ENCODE data around the gene AKAP13. TPM values are rescaled to one million over a fixed set of nuclear protein-coding genes. Genes with fewer than 3 reads are reported as not detected.
"Not testable (repeated sequence)": the region's sequence is repeated elsewhere in the genome, so short reads cannot be mapped to it uniquely, and the experiment has no call there.

AKAP13 gene
- polyA plus RNA-seq, 1 of the 3 experiments (the other 2 are of a cell fraction), result 8.4 TPM

DNA sequence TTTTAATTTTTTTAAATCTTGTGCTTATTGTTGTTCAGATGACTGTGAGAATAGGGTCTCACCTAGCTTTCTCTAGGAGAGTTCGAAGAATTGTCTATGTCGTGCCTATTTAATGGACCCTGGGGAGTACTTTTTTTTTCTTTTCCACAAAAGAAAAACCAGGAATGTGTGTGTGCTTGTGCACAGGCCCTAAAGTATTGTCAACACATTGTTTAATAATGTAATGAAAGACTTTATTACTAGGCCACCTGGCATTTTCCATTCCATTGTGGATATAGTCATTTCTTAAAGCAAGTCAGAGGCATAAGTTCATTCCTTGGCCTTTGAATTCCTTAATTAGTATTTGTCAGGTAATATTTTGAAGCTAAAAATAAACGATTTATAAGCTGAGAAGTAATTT, 278.4 kb downstream of the AKAP13 start:
- Histone ChIP-seq H3K4me3 (ENCODE audit: low read depth in 2 of 2, low read length in 1 of 2) (no peak overlapping the region), H3K9me3 (no peaks in the 10 kb centered on the region), H3K4me2 (no peak overlapping the region), H3K79me2 (ENCODE audit: insufficient read depth) (no peaks in the 10 kb centered on the region), H4K20me1 (ENCODE audit: insufficient read depth) (no peaks in the 10 kb centered on the region), H3K27ac (ENCODE audit: low read depth in 2 of 2, low read length in 1 of 2) (no peak overlapping the region), H3K9me2 (no peaks in the 10 kb centered on the region), H3F3A (replicated peaks; ENCODE audit: insufficient read depth) (no peaks in the 10 kb centered on the region), H3K36me3 (replicated peaks in 1 of 2; ENCODE audit: control insufficient read depth in 1 of 2, insufficient read depth in 2 of 2, low read length in 1 of 2) (peaks cover 20 to 40% of the 10 kb centered on the region in 2 experiments), H2AFZ (ENCODE audit: low read depth) (no peak overlapping the region), H3K9ac (no peak overlapping the region), H3K27me3 (ENCODE audit: insufficient read depth) (no peaks in the 10 kb centered on the region), H3K4me1 (ENCODE audit: control insufficient read depth in 1 of 2, insufficient read depth in 2 of 2, low read depth in 1 of 2, low read length in 1 of 2) (no peaks in the 10 kb centered on the region)
- CTCF ChIA-PET, result no interaction called here
- TF ChIP-seq RFX5 (IDR thresholded peaks at IDR 0.05; ENCODE audit: low read length) (no peak), YY1 (IDR thresholded peaks at IDR 0.05; ENCODE audit: low read depth) (no peak), RAD21 (IDR thresholded peaks at IDR 0.05; ENCODE audit: low read length) (no peak), NRF1 (IDR thresholded peaks at IDR 0.05; ENCODE audit: low read depth, low read length) (no peak), EP300 (IDR thresholded peaks at IDR 0.05; ENCODE audit: borderline replicate concordance in 1 of 2, low read depth in 1 of 2, low read length in 1 of 2) (no peak)
- 97% methylated on average over 3 of the region's 3 CpGs for WGBS (ENCODE audit: low lambda C conversion rate)
- no peak for DNase-seq
- POLR2A ChIA-PET, result no interaction called here

DNA sequence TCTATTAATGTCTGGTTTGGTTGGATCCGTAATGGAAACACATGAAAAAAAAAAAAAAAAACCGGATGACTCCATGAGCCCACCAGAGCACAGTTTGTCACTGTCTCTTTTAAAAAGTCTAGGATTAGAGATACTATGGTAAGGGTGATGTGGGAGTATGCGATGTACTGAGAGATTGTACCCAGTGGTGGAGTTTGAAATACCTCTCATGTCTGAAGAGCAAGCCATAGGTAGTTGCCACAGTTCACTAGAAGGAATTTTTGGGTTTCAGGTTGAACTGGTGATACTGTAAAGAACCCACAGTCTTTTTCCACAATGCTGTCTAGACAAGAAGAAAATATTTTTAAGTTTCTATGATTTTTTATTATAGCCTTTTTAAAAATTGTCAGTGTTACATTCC, 281.5 kb downstream of the AKAP13 start:
- H3K4me2 ChIP-seq, result no peak overlapping the region
- 82% methylated on average over 3 of the region's 3 CpGs for WGBS (ENCODE audit: low lambda C conversion rate)

DNA sequence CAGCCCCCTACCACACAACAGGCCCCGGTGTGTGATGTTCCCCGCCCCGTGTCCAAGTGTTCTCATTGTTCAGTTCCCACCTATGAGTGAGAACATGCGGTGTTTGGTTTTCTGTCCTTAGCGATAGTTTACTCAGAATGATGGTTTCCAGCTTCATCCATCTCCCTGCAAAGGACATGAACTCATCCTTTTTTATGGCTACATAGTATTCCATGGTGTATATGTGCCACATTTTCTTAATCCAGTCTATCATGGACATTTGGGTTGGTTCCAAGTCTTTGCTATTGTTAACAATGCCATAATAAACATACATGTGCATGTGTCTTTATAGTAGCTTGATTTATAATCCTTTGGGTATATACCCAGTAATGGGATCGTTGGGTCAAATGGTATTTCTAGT, 285.3 kb downstream of the AKAP13 start:
- H3K9me2 ChIP-seq; POLR2A ChIA-PET; H3K79me2 ChIP-seq (ENCODE audit: insufficient read depth); H2AFZ ChIP-seq (ENCODE audit: low read depth); H4K20me1 ChIP-seq (ENCODE audit: insufficient read depth); H3K4me2 ChIP-seq; H3K4me3 ChIP-seq (ENCODE audit: low read depth in 2 of 2, low read length in 1 of 2); H3K9me3 ChIP-seq; H3K9ac ChIP-seq; DNase-seq; H3K27me3 ChIP-seq (ENCODE audit: insufficient read depth): not testable (repeated sequence)
- 99% methylated on average over 6 of the region's 6 CpGs for WGBS (ENCODE audit: low lambda C conversion rate)
- Histone ChIP-seq H3K4me1 (ENCODE audit: control insufficient read depth in 1 of 2, insufficient read depth in 2 of 2, low read depth in 1 of 2, low read length in 1 of 2) (peaks cover 0 to 11% of the 10 kb centered on the region in 2 experiments; a peak in 2 of 4 replicates), H3F3A (replicated peaks; ENCODE audit: insufficient read depth) (peaks cover 27% of the 10 kb centered on the region), H3K27ac (ENCODE audit: low read depth in 2 of 2, low read length in 1 of 2) (peak overlapping the region in 1 of 2 experiments; percentile 97; a peak in 1 of 4 replicates), H3K36me3 (replicated peaks in 1 of 2; ENCODE audit: control insufficient read depth in 1 of 2, insufficient read depth in 2 of 2, low read length in 1 of 2) (peaks cover 25 to 41% of the 10 kb centered on the region in 2 experiments)
- CTCF ChIA-PET, result interaction anchor here (0.9 to 1.6 kb wide), 2 partner anchors 12 to 73 kb away, joined by 3 to 4 read pairs; no protein-coding TSS in a partner anchor

More for the DNA sequence above, 281.5 kb downstream of the AKAP13 start:
- H3K36me3 ChIP-seq (replicated peaks in 1 of 2; ENCODE audit: control insufficient read depth in 1 of 2, insufficient read depth in 2 of 2, low read length in 1 of 2), result peaks cover 22 to 39% of the 10 kb centered on the region in 2 experiments
- ChIA-PET POLR2A (no interaction called here), CTCF (no interaction called here)
- TF ChIP-seq NRF1 (IDR thresholded peaks at IDR 0.05; ENCODE audit: low read depth, low read length) (no peak), EP300 (IDR thresholded peaks at IDR 0.05; ENCODE audit: borderline replicate concordance in 1 of 2, low read depth in 1 of 2, low read length in 1 of 2) (no peak), POLR2AphosphoS5 (IDR thresholded peaks at IDR 0.05; ENCODE audit: low read depth, low read length) (no peak), RFX5 (IDR thresholded peaks at IDR 0.05; ENCODE audit: low read length) (no peak), YY1 (IDR thresholded peaks at IDR 0.05; ENCODE audit: low read depth) (no peak), CHD2 (IDR thresholded peaks at IDR 0.05; ENCODE audit: low read length, partially characterized antibody) (no peak), TAF1 (IDR thresholded peaks at IDR 0.05; ENCODE audit: borderline replicate concordance, low read depth, low read length) (no peak), RXRA (IDR thresholded peaks at IDR 0.05; ENCODE audit: borderline replicate concordance, low read depth) (no peak), SIN3A (IDR thresholded peaks at IDR 0.05; ENCODE audit: borderline replicate concordance, low read depth, low read length) (no peak), FOSL2 (IDR thresholded peaks at IDR 0.05; ENCODE audit: borderline replicate concordance, low read depth) (no peak), JUND (IDR thresholded peaks at IDR 0.05) (no peak), FOXJ3 (CRISPR knock-in tag; IDR thresholded peaks at IDR 0.05) (no peak), RAD21 (IDR thresholded peaks at IDR 0.05; ENCODE audit: low read length) (no peak), RCOR1 (IDR thresholded peaks at IDR 0.05; ENCODE audit: low read length) (no peak)
- TF ChIP-seq, protein P1, sequence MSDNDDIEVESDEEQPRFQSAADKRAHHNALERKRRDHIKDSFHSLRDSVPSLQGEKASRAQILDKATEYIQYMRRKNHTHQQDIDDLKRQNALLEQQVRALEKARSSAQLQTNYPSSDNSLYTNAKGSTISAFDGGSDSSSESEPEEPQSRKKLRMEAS (IDR thresholded peaks at IDR 0.05; ENCODE audit: low read depth), result no peak
- TF ChIP-seq, protein P2, sequence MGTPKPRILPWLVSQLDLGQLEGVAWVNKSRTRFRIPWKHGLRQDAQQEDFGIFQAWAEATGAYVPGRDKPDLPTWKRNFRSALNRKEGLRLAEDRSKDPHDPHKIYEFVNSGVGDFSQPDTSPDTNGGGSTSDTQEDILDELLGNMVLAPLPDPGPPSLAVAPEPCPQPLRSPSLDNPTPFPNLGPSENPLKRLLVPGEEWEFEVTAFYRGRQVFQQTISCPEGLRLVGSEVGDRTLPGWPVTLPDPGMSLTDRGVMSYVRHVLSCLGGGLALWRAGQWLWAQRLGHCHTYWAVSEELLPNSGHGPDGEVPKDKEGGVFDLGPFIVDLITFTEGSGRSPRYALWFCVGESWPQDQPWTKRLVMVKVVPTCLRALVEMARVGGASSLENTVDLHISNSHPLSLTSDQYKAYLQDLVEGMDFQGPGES (IDR thresholded peaks at IDR 0.05; ENCODE audit: low read depth, low read length), result no peak
- TF ChIP-seq, protein P3, sequence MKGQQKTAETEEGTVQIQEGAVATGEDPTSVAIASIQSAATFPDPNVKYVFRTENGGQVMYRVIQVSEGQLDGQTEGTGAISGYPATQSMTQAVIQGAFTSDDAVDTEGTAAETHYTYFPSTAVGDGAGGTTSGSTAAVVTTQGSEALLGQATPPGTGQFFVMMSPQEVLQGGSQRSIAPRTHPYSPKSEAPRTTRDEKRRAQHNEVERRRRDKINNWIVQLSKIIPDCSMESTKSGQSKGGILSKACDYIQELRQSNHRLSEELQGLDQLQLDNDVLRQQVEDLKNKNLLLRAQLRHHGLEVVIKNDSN (IDR thresholded peaks at IDR 0.05; ENCODE audit: borderline replicate concordance, low read depth), result no peak
- TF ChIP-seq, protein P4, sequence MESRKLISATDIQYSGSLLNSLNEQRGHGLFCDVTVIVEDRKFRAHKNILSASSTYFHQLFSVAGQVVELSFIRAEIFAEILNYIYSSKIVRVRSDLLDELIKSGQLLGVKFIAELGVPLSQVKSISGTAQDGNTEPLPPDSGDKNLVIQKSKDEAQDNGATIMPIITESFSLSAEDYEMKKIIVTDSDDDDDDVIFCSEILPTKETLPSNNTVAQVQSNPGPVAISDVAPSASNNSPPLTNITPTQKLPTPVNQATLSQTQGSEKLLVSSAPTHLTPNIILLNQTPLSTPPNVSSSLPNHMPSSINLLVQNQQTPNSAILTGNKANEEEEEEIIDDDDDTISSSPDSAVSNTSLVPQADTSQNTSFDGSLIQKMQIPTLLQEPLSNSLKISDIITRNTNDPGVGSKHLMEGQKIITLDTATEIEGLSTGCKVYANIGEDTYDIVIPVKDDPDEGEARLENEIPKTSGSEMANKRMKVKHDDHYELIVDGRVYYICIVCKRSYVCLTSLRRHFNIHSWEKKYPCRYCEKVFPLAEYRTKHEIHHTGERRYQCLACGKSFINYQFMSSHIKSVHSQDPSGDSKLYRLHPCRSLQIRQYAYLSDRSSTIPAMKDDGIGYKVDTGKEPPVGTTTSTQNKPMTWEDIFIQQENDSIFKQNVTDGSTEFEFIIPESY (IDR thresholded peaks at IDR 0.05; ENCODE audit: borderline replicate concordance, low read depth), result no peak
- H3K4me3 ChIP-seq (ENCODE audit: low read depth in 2 of 2, low read length in 1 of 2), result no peak overlapping the region
- H3K9ac ChIP-seq, result no peak overlapping the region
- no peaks in the 10 kb centered on the region for H4K20me1 ChIP-seq (ENCODE audit: insufficient read depth)
- no peaks in the 10 kb centered on the region for H3K9me3 ChIP-seq
- no peaks in the 10 kb centered on the region; a peak in 1 of 4 replicates for H3K4me1 ChIP-seq (ENCODE audit: control insufficient read depth in 1 of 2, insufficient read depth in 2 of 2, low read depth in 1 of 2, low read length in 1 of 2)
- no peaks in the 10 kb centered on the region for H3K27me3 ChIP-seq (ENCODE audit: insufficient read depth)
- no peaks in the 10 kb centered on the region for H3K9me2 ChIP-seq
- peaks cover 5% of the 10 kb centered on the region for H3F3A ChIP-seq (replicated peaks; ENCODE audit: insufficient read depth)
- no peak for DNase-seq
- H2AFZ ChIP-seq (ENCODE audit: low read depth), result no peak overlapping the region
- no peaks in the 10 kb centered on the region for H3K79me2 ChIP-seq (ENCODE audit: insufficient read depth)
- no peak overlapping the region for H3K27ac ChIP-seq (ENCODE audit: low read depth in 2 of 2, low read length in 1 of 2)

Data from SK-N-SH (cell line).